ENCODE data around the gene CALCB. TPM values are rescaled to one million over a fixed set of nuclear protein-coding genes. Genes with fewer than 3 reads are reported as not detected.

Gene CALCB
- total and polyA plus RNA-seq, 2 of the 4 experiments (the other 2 are of a cell fraction), result not detected

GRCh38 chr11:15118431-15118830 is 45.0 kb downstream of the CALCB start:
- no peak for TF ChIP-seq CTCF (conservative IDR thresholded peaks at IDR 0.05; ENCODE audit: low read depth, low read length)
- no peak for TF ChIP-seq RCOR1 (IDR thresholded peaks at IDR 0.05; ENCODE audit: insufficient replicate concordance, low read length)
- TF ChIP-seq FOS (IDR thresholded peaks at IDR 0.05; ENCODE audit: low read depth, low read length), result no peak
- ATAC-seq (ENCODE audit: low read depth), result no peak
- Histone ChIP-seq H4K91ac (ENCODE audit: insufficient read depth, low read depth, low read length) (no peak overlapping the region; the same call in 1 of the 2 replicates), H3K23ac (ENCODE audit: low read depth, low read length) (no peak overlapping the region; the same call in 1 of the 2 replicates), H3K27ac (ENCODE audit: insufficient read depth, low read length) (no peak overlapping the region), H2AK9ac (replicated peaks; ENCODE audit: low read depth, low read length, poor library complexity) (no peak overlapping the region), H3K56ac (ENCODE audit: extremely low read depth, insufficient read depth, low read length) (no peak overlapping the region), H4K5ac (ENCODE audit: low read depth, low read length) (no peak overlapping the region), H3K9me3 (ENCODE audit: control insufficient read depth, insufficient read depth, low read length) (no peaks in the 10 kb centered on the region), H2BK120ac (ENCODE audit: low read depth, low read length) (0 out of 2 replicates have a peak overlapping the region, but pooled peaks have one; percentile 29), H2BK20ac (ENCODE audit: low read depth, low read length) (peak overlapping the region; percentile 6; the same call in 1 of the 2 replicates), H3K4me1 (ENCODE audit: control insufficient read depth, insufficient read depth, low read length) (peaks cover 8% of the 10 kb centered on the region), H3K4me3 (ENCODE audit: insufficient read depth, low read depth, low read length) (no peak overlapping the region), H3K14ac (replicated peaks; ENCODE audit: low read depth, low read length) (peak overlapping the region; percentile 11; the same call in 1 of the 2 replicates), H2AK5ac (ENCODE audit: low read depth, low read length) (no peak overlapping the region), H4K8ac (ENCODE audit: low read depth in 2 of 2, low read length in 2 of 2) (no peak overlapping the region), H3K9me1 (ENCODE audit: insufficient read depth, low read length) (peaks cover 23% of the 10 kb centered on the region), H2BK15ac (ENCODE audit: low read depth, low read length) (peak overlapping the region; percentile 37; the same call in 1 of the 3 replicates), H3K4ac (ENCODE audit: low read depth, low read length) (no peak overlapping the region), H3K79me1 (ENCODE audit: low read depth in 1 of 2, low read length in 2 of 2) (peaks cover 0 to 21% of the 10 kb centered on the region in 2 experiments; a peak in 1 of 4 replicates), H4K20me1 (ENCODE audit: insufficient read depth, low read length) (no peaks in the 10 kb centered on the region), H3K9ac (ENCODE audit: low read depth, low read length) (no peak overlapping the region), H3K36me3 (ENCODE audit: control insufficient read depth, insufficient read depth, low read length) (no peaks in the 10 kb centered on the region), H3K18ac (ENCODE audit: low read depth, low read length) (no peak overlapping the region), H2AFZ (replicated peaks; ENCODE audit: low read length, poor library complexity) (no peak overlapping the region), H2BK5ac (ENCODE audit: low read depth, low read length, poor library complexity, severe bottlenecking) (no peak overlapping the region), H3K4me2 (ENCODE audit: low read depth, low read length) (no peak overlapping the region), H3K27me3 (ENCODE audit: control insufficient read depth, insufficient read depth, low read length) (no peaks in the 10 kb centered on the region)
- in situ Hi-C loops (cut with MboI; ENCODE audit: low sequenced_read_pairs) (no loop called here), dilution Hi-C loops (cut with HindIII; ENCODE audit: low sequenced_read_pairs, unreplicated experiment) (no loop called here), intact Hi-C loops (cut with micrococcal nuclease) (no loop called here)
- CTCF ChIA-PET, result interaction anchor here (0.6 to 0.8 kb wide), 2 partner anchors 984 to 1411 kb away, joined by 3 read pairs; no protein-coding TSS in a partner anchor
- no peak for DNase-seq
- no TSS peak for BruUV-seq (replicated peaks)
- POLR2A ChIA-PET (ENCODE audit: unreplicated experiment), result no interaction called here
